Measurements from ENCODE around the gene SLC35G2.
A peak's percentile ranks its signal among the peaks of the same experiment; 100 is the strongest.
"Not testable (repeated sequence)": the region's sequence is repeated elsewhere in the genome, so short reads cannot be mapped to it uniquely, and the experiment has no call there.

Gene SLC35G2

GRCh38 chr3:136835089-136835812, 16.3 kb downstream of the SLC35G2 start:
- DNase-seq (ENCODE audit: low read depth), result no peak

GRCh38 chr3:136835813-136836510, 17.0 kb downstream of the SLC35G2 start:
- DNase-seq (ENCODE audit: low read depth), result no peak

GRCh38 chr3:136836511-136837156, 17.7 kb downstream of the SLC35G2 start:
- no peak for DNase-seq (ENCODE audit: low read depth)

GRCh38 chr3:136838641-136839555, 20.0 kb downstream of the SLC35G2 start:
- DNase-seq (ENCODE audit: low read depth), result no peak

DNA sequence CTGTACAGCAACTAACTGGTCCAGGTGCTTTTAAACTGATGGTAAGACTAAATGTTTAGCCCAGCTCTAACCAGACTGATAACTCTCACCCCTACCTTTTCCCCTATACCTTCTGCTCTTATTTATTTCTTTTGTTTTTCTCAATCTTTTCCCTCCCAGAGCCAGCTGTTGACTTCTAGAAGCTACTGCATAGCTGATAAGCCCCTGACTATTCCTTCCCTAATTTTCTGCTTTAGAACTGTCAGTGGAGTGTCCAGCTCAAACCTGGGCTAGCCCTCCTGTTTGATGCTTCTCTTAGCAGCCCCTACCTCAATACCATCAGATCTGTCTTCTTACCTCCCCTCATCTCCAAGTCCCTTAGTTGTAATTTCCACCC, 20.6 kb downstream of the SLC35G2 start:
- no peak for DNase-seq (ENCODE audit: low read depth)

DNA sequence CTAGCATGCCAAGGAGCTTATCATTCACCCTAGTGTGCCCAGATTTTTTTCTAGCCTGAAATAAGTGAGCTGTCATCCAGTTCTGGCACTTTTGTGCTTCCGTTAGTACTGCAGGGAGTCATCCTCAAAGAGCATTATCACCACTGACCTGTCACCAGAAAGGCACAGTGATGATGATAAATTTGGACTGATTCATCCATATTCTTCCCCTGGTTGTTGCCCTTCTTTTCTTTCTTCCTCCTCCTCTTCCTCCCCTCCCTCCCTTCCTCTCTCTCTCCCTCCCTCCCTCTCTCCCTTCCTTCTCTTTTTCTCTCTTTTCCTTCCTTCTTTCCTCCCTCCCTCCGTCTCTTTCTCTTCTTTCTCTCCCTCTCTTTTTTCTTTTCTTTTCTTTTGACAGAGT, 21.3 kb downstream of the SLC35G2 start:
- DNase-seq (ENCODE audit: low read depth), result no peak

DNA sequence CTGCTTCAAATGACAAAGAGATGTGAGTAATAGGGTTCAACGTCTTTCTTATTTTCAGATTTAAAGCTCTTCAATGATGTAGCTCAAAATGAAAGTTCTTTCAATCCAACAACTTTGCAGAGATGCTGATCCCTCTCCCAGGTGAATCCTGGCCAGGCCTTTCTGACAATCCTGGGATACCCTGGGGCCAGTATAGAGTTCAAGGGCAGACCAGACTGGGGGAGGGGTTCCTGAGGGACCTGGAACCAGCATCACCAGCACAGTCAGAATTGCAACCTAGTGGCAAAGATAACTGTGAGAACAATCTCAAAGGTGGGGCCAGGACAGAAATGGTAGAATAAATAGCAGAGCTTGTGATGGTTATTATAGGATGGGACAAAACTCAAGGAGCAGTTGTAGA, 23.4 kb downstream of the SLC35G2 start:
- DNase-seq (ENCODE audit: low read depth), result no peak

- no peak for DNase-seq (ENCODE audit: low read depth)
Observed at GRCh38 chr3:136844724-136845123, 25.8 kb downstream of the SLC35G2 start.

GRCh38 chr3:136852180-136852579, 33.3 kb downstream of the SLC35G2 start:
- DNase-seq (ENCODE audit: low read depth), result no peak

DNA sequence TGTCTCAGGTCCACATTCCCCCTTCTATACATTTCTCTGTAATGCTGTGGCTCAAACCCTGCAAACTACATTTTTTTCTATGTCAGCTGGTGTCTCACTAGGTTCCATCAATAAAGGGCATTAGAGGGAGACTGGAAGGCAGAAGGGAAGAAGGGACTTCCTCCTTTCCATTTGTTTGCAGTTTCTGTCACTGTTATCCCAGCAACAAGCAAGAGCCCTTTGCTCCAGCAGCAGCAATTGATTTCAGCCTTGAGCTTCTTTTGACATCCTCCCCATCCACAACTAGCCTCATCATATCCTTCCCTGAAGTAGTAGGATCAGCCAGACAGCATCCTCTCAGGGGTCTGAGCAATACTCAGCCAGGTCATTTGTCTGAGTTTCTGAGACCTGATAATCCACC, 37.7 kb downstream of the SLC35G2 start:
- DNase-seq (ENCODE audit: low read depth), result no peak

GRCh38 chr3:136858381-136858780, 39.5 kb downstream of the SLC35G2 start:
- no peak for DNase-seq (ENCODE audit: low read depth)

GRCh38 chr3:136860541-136860940, 41.6 kb downstream of the SLC35G2 start:
- DNase-seq (ENCODE audit: low read depth), result no peak

DNA sequence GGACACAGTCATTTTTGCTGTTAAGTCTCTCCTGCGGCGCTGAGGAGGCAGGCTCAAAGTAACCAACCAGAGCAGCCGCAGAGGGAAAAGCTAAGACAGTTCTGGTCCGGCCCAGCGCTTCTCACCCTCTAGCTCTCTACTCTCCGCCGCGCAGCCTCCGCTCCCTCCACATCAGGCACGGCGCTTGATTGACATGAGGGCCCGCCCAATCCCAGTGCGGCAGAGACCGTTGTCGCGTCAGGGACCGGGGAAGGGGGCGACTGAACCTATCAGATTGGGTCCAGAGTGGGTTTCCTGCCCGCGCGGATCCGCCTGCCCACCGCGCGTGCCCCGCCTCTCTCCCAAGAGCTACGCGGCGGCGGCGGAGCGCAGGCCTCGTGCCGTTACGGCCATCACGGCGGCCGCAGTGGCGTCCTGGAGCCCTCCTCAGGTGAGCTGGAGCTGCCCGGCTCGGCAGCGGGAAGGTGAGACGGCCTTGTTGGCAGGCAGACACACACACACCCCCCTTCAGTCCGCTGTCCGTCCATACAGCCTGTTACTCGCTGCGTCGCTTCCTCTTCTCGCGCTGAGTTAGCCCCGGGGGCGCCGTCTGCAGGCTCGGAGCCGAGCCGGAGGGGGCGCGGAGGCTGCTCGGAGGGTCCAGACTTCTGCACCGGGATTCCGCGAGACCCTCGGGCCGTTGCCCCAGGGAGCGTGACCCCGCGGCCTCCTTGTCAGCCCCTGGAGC, 43.1 kb downstream of the SLC35G2 start, which contains the start of gene NCK1:
TSS of gene NCK1 (plus strand) at position 319 of the 727 bp plus-strand sequence. CDS start 65,794 bp downstream, outside the sequence.
- peak; percentile 98 for DNase-seq (ENCODE audit: low read depth)

DNA sequence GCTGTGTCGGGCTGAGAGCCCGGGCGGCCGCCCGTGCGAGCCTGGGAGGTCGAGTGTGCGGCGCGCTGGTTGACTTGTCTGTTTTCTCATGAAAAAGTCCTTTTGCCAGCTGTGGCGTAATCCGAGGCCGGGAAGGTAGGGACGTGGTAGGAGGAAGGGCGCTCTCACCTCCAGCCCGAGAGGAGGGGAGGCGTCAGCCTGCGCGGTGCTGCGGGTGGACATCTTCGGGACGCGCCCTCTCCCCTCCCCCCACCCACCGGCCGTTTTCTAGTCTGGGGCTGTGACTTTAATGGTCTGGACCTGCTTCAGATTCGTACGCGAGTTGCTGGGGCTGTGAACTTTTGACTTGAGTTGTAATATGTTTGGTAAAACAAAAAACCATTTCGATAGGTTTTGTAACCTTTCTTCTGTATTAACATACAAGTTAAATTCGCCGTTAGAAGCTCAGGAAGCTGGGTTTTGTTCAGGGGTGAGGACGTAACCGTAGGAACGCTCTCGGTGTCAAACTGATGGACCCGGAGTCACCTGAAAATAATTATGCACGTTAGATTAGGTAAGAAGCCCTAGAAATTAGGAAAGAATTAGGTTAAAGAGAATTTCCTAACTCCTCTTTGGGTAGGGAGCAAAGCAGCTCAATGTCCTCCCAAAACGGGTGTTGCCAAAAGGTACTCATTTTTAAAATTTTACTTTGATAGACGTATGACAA, 43.8 kb downstream of the SLC35G2 start:
- no peak for DNase-seq (ENCODE audit: low read depth)

GRCh38 chr3:136869282-136869681, 50.4 kb downstream of the SLC35G2 start:
- no peak for DNase-seq (ENCODE audit: low read depth)

DNA sequence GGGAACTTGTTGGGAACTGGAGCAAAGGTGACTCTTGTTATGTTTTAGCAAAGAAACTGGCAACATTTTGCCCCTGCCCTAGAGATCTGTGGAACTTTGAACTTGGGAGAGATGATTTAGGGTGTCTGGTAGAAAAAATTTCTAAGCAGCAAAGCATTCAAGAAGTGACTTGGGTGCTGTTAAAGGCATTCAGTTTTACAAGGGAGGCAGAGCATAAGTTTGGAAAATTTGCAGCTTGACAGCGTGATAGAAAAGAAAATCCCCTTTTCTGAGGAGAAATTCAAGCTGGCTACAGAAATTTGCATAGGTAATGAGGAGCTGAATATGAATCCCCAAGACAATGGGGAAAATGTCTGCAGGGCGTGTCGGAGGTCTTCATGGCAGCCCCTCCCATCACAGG, 53.3 kb downstream of the SLC35G2 start:
- not testable (repeated sequence) for DNase-seq (ENCODE audit: low read depth)

GRCh38 chr3:136879510-136879909, 60.6 kb downstream of the SLC35G2 start:
- DNase-seq (ENCODE audit: low read depth), result not testable (repeated sequence)

DNA sequence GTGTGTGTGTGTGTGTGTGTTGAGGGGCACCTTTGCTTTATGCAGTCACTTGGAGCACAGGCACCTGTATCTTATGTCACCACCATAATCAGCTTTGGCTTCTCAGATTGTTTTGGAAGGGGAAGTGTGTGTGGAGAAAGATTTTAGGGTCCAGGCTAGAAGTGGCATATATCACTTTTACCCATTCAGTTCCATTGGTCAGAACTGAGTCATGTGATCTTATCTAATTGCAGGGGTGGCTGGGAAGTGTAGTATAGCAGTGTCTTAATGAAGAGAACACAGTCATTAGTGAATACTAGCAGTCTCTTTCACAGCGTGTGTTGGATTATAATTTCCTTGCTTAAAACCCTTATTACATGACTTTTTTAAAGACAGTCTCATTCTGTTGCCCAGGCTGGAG, 63.6 kb downstream of the SLC35G2 start:
- no peak for DNase-seq (ENCODE audit: low read depth)

DNA sequence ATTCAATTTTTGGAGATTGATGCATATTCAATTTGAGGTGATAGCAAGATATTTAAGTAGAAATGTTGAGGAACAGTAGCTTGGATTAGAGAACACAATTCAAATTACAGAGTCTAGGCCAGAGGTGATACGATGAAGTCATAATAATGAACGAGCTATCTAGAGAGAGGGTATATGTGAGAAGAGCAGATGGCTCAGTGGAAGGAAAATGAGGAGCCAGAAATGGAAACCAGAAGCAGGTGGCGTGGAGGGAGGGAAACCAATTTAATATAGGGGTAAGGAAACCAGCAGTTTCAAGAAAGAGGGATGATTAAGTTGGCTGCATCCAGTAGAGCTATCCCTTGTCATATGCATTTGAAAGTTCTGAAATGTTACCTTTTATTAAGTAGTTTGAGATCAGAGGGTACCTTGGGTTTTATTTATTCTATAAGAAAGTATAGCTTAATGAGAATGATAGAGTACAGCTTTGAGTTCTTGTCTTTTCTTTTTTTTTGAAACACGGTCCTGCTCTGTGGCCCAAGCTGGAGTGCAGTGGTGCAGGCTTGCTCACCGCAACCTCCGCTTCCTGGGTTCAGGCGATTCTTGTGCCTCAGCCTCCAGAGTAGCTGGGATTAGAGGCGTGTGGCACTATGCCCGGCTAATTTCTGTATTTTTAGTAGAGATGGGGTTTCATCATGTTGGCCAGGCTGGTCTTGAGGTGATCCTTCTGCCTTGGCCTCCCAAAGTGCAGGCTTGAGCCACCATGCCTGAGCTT, 65.2 kb downstream of the SLC35G2 start:
- no peak for DNase-seq (ENCODE audit: low read depth)
